Central memory CD8-positive, alpha-beta T cell (primary cell): ENCODE data around the gene ABHD10.
A peak's percentile ranks its signal among the peaks of the same experiment; 100 is the strongest.

ENCODE experiments used
- ATAC-seq: fragments of 150-1000 bp; cut with Tn5 transposase; replicated peaks from 2 replicates; pipeline ENCODE4 v1.10.0; 2022; ENCODE audit warnings: mild to moderate bottlenecking, moderate FRiP score, moderate number of reproducible peaks; ENCODE audit not compliant: poor library complexity, severe bottlenecking; ENCODE audit errors: extremely low read depth
- DNase-seq, 2 donors: peaks; one replicate each; pipeline ENCODE4 v3.0.0; 2021; ENCODE audit warnings: low spot score in 2 of 2
- H3K27ac Mint-ChIP-seq: one replicate; pipeline ENCODE4 v1.8.0; 2022; ENCODE audit warnings: low read depth, mild to moderate bottlenecking, moderate library complexity, mixed read lengths
- H3K27me3 Mint-ChIP-seq: one replicate; pipeline ENCODE4 v1.8.0; 2022; ENCODE audit warnings: mixed read lengths
- H3K36me3 Mint-ChIP-seq: one replicate; pipeline ENCODE4 v1.8.0; 2022; ENCODE audit warnings: mild to moderate bottlenecking, moderate library complexity, mixed read lengths; ENCODE audit not compliant: insufficient read depth
- H3K4me1 Mint-ChIP-seq: one replicate; pipeline ENCODE4 v1.8.0; 2022; ENCODE audit warnings: mixed read lengths
- H3K4me3 Mint-ChIP-seq: one replicate; pipeline ENCODE4 v1.8.0; 2022; ENCODE audit warnings: mild to moderate bottlenecking, moderate library complexity, mixed read lengths
- H3K9me3 Mint-ChIP-seq: one replicate; pipeline ENCODE4 v1.8.0; 2022; ENCODE audit warnings: mixed read lengths

ABHD10 gene

GRCh38 chr3:111952086-111952485 lies 26.7 kb upstream of the ABHD10 start:
- Mint-ChIP-seq H3K36me3 (no peaks in the 10 kb centered on the region), H3K27me3 (no peaks in the 10 kb centered on the region), H3K9me3 (no peaks in the 10 kb centered on the region), H3K4me3 (no peak overlapping the region), H3K4me1 (no peaks in the 10 kb centered on the region), H3K27ac (no peak overlapping the region)
- ATAC-seq (no peak), DNase-seq (no peak)

GRCh38 chr3:111952866-111953450 lies 25.9 kb upstream of the ABHD10 start:
- Mint-ChIP-seq H3K4me3 (no peak overlapping the region), H3K9me3 (no peaks in the 10 kb centered on the region), H3K27me3 (no peaks in the 10 kb centered on the region), H3K27ac (no peak overlapping the region), H3K36me3 (no peaks in the 10 kb centered on the region), H3K4me1 (no peaks in the 10 kb centered on the region)
- DNase-seq (no peak), ATAC-seq (no peak)

- Mint-ChIP-seq H3K4me3 (no peak overlapping the region), H3K27ac (no peak overlapping the region), H3K36me3 (no peaks in the 10 kb centered on the region), H3K27me3 (no peaks in the 10 kb centered on the region), H3K4me1 (no peaks in the 10 kb centered on the region), H3K9me3 (no peaks in the 10 kb centered on the region)
- DNase-seq (no peak), ATAC-seq (no peak)
These were observed 24.4 kb upstream of the ABHD10 start for GRCh38 chr3:111954228-111954990.

- ATAC-seq = no peak
- Mint-ChIP-seq H3K9me3 (no peaks in the 10 kb centered on the region), H3K27me3 (no peaks in the 10 kb centered on the region), H3K27ac (no peak overlapping the region), H3K36me3 (no peaks in the 10 kb centered on the region), H3K4me3 (no peak overlapping the region), H3K4me1 (no peaks in the 10 kb centered on the region)
- DNase-seq = no peak
These were observed 22.9 kb upstream of the ABHD10 start for GRCh38 chr3:111955876-111956275.

GRCh38 chr3:111956449-111956848 lies 22.4 kb upstream of the ABHD10 start:
- no peaks in the 10 kb centered on the region for H3K27me3 Mint-ChIP-seq
- ATAC-seq (no peak), DNase-seq (no peak)
- H3K4me1 Mint-ChIP-seq = no peaks in the 10 kb centered on the region
- no peaks in the 10 kb centered on the region for H3K9me3 Mint-ChIP-seq
- H3K36me3 Mint-ChIP-seq = no peaks in the 10 kb centered on the region
- H3K4me3 Mint-ChIP-seq = no peak overlapping the region
- no peak overlapping the region for H3K27ac Mint-ChIP-seq

- H3K4me3 Mint-ChIP-seq = no peak overlapping the region
- DNase-seq (no peak), ATAC-seq (no peak)
- no peaks in the 10 kb centered on the region for H3K9me3 Mint-ChIP-seq
- H3K27me3 Mint-ChIP-seq = no peaks in the 10 kb centered on the region
- H3K27ac Mint-ChIP-seq = no peak overlapping the region
- no peaks in the 10 kb centered on the region for H3K36me3 Mint-ChIP-seq
- H3K4me1 Mint-ChIP-seq = no peaks in the 10 kb centered on the region
These were observed 21.7 kb upstream of the ABHD10 start for GRCh38 chr3:111956995-111957734.

- ATAC-seq (no peak), DNase-seq (no peak)
- no peaks in the 10 kb centered on the region for H3K4me1 Mint-ChIP-seq
- H3K27me3 Mint-ChIP-seq = no peaks in the 10 kb centered on the region
- no peak overlapping the region for H3K27ac Mint-ChIP-seq
- H3K4me3 Mint-ChIP-seq = no peak overlapping the region
- H3K9me3 Mint-ChIP-seq = no peaks in the 10 kb centered on the region
- peaks cover 1% of the 10 kb centered on the region for H3K36me3 Mint-ChIP-seq
These were observed 17.2 kb upstream of the ABHD10 start for GRCh38 chr3:111961461-111962164.

GRCh38 chr3:111963424-111963823 lies 15.4 kb upstream of the ABHD10 start:
- DNase-seq (no peak), ATAC-seq (no peak)
- no peak overlapping the region for H3K27ac Mint-ChIP-seq
- peaks cover 1% of the 10 kb centered on the region for H3K36me3 Mint-ChIP-seq
- H3K4me1 Mint-ChIP-seq = peaks cover 8% of the 10 kb centered on the region
- no peaks in the 10 kb centered on the region for H3K27me3 Mint-ChIP-seq
- no peak overlapping the region for H3K4me3 Mint-ChIP-seq
- no peaks in the 10 kb centered on the region for H3K9me3 Mint-ChIP-seq

GRCh38 chr3:111965484-111965883 lies 13.3 kb upstream of the ABHD10 start:
- Mint-ChIP-seq H3K9me3 (no peaks in the 10 kb centered on the region), H3K36me3 (peaks cover 1% of the 10 kb centered on the region), H3K27me3 (no peaks in the 10 kb centered on the region), H3K4me1 (peaks cover 8% of the 10 kb centered on the region), H3K4me3 (no peak overlapping the region), H3K27ac (no peak overlapping the region)
- DNase-seq = no peak
- ATAC-seq = no peak

GRCh38 chr3:111967068-111967467 lies 11.8 kb upstream of the ABHD10 start:
- Mint-ChIP-seq H3K27ac (no peak overlapping the region), H3K4me1 (peaks cover 8% of the 10 kb centered on the region), H3K36me3 (peaks cover 1% of the 10 kb centered on the region), H3K9me3 (no peaks in the 10 kb centered on the region), H3K27me3 (no peaks in the 10 kb centered on the region), H3K4me3 (no peak overlapping the region)
- ATAC-seq (no peak), DNase-seq (no peak)

- no peaks in the 10 kb centered on the region for H3K27me3 Mint-ChIP-seq
- H3K9me3 Mint-ChIP-seq = no peaks in the 10 kb centered on the region
- peaks cover 8% of the 10 kb centered on the region for H3K4me1 Mint-ChIP-seq
- H3K27ac Mint-ChIP-seq = peak overlapping the region; percentile 7
- DNase-seq = peak; percentile 65 to 70
- H3K36me3 Mint-ChIP-seq = no peaks in the 10 kb centered on the region
- ATAC-seq = peak; percentile 67
- no peak overlapping the region for H3K4me3 Mint-ChIP-seq
These were observed 11.1 kb upstream of the ABHD10 start for GRCh38 chr3:111967651-111968274.

GRCh38 chr3:111968319-111969054 lies 10.3 kb upstream of the ABHD10 start:
- no peak for ATAC-seq
- no peak for DNase-seq
- Mint-ChIP-seq H3K27ac (no peak overlapping the region), H3K4me1 (peaks cover 8% of the 10 kb centered on the region), H3K9me3 (no peaks in the 10 kb centered on the region), H3K36me3 (peaks cover 2% of the 10 kb centered on the region), H3K4me3 (no peak overlapping the region), H3K27me3 (no peaks in the 10 kb centered on the region)
